Globus pallidus (tissue), 1 donor: Measurements from ENCODE around the gene MS4A2.
A peak's percentile ranks its signal among the peaks of the same experiment; 100 is the strongest.
"Not testable (repeated sequence)": the region's sequence is repeated elsewhere in the genome, so short reads cannot be mapped to it uniquely, and the experiment has no call there.

Experiments used
- DNase-seq: peaks from one replicate; pipeline ENCODE4 v3.0.0-alpha.2; 2015; ENCODE audit warnings: low spot score

The MS4A2 gene

GRCh38 chr11:60101368-60101767 is 12.9 kb downstream of the MS4A2 start:
- not testable (repeated sequence) for DNase-seq

- DNase-seq: not testable (repeated sequence)
Measured at GRCh38 chr11:60104471-60105115, 16.1 kb downstream of the MS4A2 start.

GRCh38 chr11:60108631-60109030 is 20.2 kb downstream of the MS4A2 start:
- DNase-seq: not testable (repeated sequence)

GRCh38 chr11:60111793-60112192 is 23.3 kb downstream of the MS4A2 start:
- DNase-seq: no peak

- no peak for DNase-seq
Measured at GRCh38 chr11:60116996-60117790, 28.7 kb downstream of the MS4A2 start.

- DNase-seq: no peak
Measured at GRCh38 chr11:60118338-60118737, 29.9 kb downstream of the MS4A2 start.

GRCh38 chr11:60119710-60120109 is 31.2 kb downstream of the MS4A2 start:
- DNase-seq: no peak

GRCh38 chr11:60121264-60121663 is 32.8 kb downstream of the MS4A2 start:
- no peak for DNase-seq

GRCh38 chr11:60122414-60123036 is 34.1 kb downstream of the MS4A2 start:
- DNase-seq: no peak

- no peak for DNase-seq
Measured at GRCh38 chr11:60124802-60125432, 36.5 kb downstream of the MS4A2 start.

GRCh38 chr11:60125956-60126585 is 37.6 kb downstream of the MS4A2 start:
- no peak for DNase-seq

GRCh38 chr11:60127311-60127811 is 38.9 kb downstream of the MS4A2 start:
- no peak for DNase-seq

- no peak for DNase-seq
Measured at GRCh38 chr11:60128376-60128775, 39.9 kb downstream of the MS4A2 start.

- not testable (repeated sequence) for DNase-seq
Measured at GRCh38 chr11:60128866-60129265, 40.4 kb downstream of the MS4A2 start.

GRCh38 chr11:60129853-60130252 is 41.4 kb downstream of the MS4A2 start:
- DNase-seq: no peak

GRCh38 chr11:60130496-60130895 is 42.0 kb downstream of the MS4A2 start:
- peak; percentile 4 for DNase-seq

GRCh38 chr11:60131912-60132311 is 43.4 kb downstream of the MS4A2 start:
- DNase-seq: no peak

GRCh38 chr11:60133917-60134316 is 45.5 kb downstream of the MS4A2 start:
- no peak for DNase-seq

GRCh38 chr11:60143768-60144167 is 55.3 kb downstream of the MS4A2 start:
- DNase-seq: no peak

- no peak for DNase-seq
Measured at GRCh38 chr11:60145677-60146076, 57.2 kb downstream of the MS4A2 start.
